Ovary (tissue), 9 donors: ENCODE measurements around the gene CCDC157. TPM values are rescaled to one million over a fixed set of nuclear protein-coding genes. Genes with fewer than 3 reads are reported as not detected.

ENCODE experiments used
- DNase-seq, 5 donors: peaks; one replicate each; pipeline ENCODE4 v3.0.0-alpha.2; 2019 to 2020
- H3K27ac ChIP-seq, 2 donors: fragments of 200-600 bp; one replicate each; pipeline versions ENCODE4 v1.5.1 to v1.8.0; 2019 to 2022
- H3K27me3 ChIP-seq: fragments of 200-600 bp; one replicate; pipeline ENCODE4 v1.8.0; 2022
- H3K36me3 ChIP-seq: fragments of 200-600 bp; sonication (generic); one replicate; pipeline ENCODE4 v1.5.1; 2019
- H3K4me1 ChIP-seq: one replicate; pipeline ENCODE4 v1.8.1; 2013; ENCODE audit warnings: mild to moderate bottlenecking, moderate library complexity; ENCODE audit not compliant: insufficient read depth
- H3K4me3 ChIP-seq: fragments of 200-600 bp; sonication (generic); one replicate; pipeline ENCODE4 v1.5.1; 2017
- H3K9me3 ChIP-seq, 2 donors: fragments of 200-600 bp in 1 of 2; sonication (generic) in 1 of 2; one replicate each; pipeline versions ENCODE4 v1.5.1 to v1.8.1; 2013 to 2019; ENCODE audit warnings: mild to moderate bottlenecking in 1 of 2, moderate library complexity in 1 of 2
- CTCF ChIP-seq, 3 donors: fragments of 450-650 bp in 2 of 3; fragments of 200-600 bp in 1 of 3; IDR thresholded peaks; one replicate each; pipeline versions ENCODE4 v1.5.1 to v1.8.0; 2016 to 2022; ENCODE audit warnings: antibody characterized with exemption in 3 of 3, mild to moderate bottlenecking in 1 of 3
- EP300 ChIP-seq: sonication (generic); formaldehyde crosslinking; IDR thresholded peaks from one replicate; pipeline ENCODE4 v1.6.1; 2017; ENCODE audit warnings: antibody characterized with exemption
- POLR2A ChIP-seq: fragments of 450-650 bp; IDR thresholded peaks from one replicate; pipeline ENCODE4 v1.6.1; 2017; ENCODE audit warnings: antibody characterized with exemption, mild to moderate bottlenecking, moderate library complexity
- WGBS, 3 donors: extraction: QIAGEN DNeasy Blood & Tissue Kit in 1 of 3; methylation state at CpG; one replicate each; pipeline versions ENCODE4 v1.1.5 to v1.1.7; 2013 to 2017; 5-methylcytosine and 5-hydroxymethylcytosine counted together
- intact Hi-C, 4 donors: fragments of 100-400 bp; cut with DNase I; formaldehyde crosslinking; loops; one replicate each; pipeline versions ENCODE4 v1.11.0 to v1.15.1; 2022 to 2023
- polyA plus RNA-seq, 2 donors: library from polyadenylated mRNA; stranded (reverse); fragments of 200-250 nt in 1 of 2; fragments of 350-450 nt in 1 of 2; fragmentation: Illumina TruSeq in 1 of 2; extraction: RNeasy Lipid Tissue Mini Kit (QIAGEN cat#74804) in 1 of 2; gene quantifications; one replicate each; pipeline ENCODE4 v1.2.3, GENCODE V29; 2013 to 2014
- total RNA-seq, 7 donors: library from RNA; depleted of rRNA in 2 of 7; stranded (reverse); fragments of >200 nt in 2 of 7; fragmentation: NEBNext Ultra II Directional in 3 of 7; extraction: Animal tissue kit (Norgen Biotek cat#: 25700) in 3 of 7; gene quantifications; one replicate each; pipeline versions ENCODE4 v1.1.0 to v1.2.4, GENCODE V29; 2016 to 2023
- donor health status: DM: no; HTN: no; CAD: no; lungs with moderate emphysema.
- donor health status: DM: no; HTN: no; CAD: no.
- donor health status: Bipolar disorder and iron deficiency.
- donor health status: DM: yes; HTN: yes; CAD: no.
- donor health status: DM: no; HTN: no; CAD: no.
- donor health status: DM: yes; HTN: yes; CAD: no.

The CCDC157 gene
- total and polyA plus RNA-seq, 9 donors: 0.60 to 28.0 (median 2.4) TPM

- TF ChIP-seq EP300 (no peak), POLR2A (no peak), CTCF (IDR thresholded peaks at IDR 0.05) (no peak)
- DNase-seq: no peak
- Histone ChIP-seq H3K27ac (no peak overlapping the region), H3K9me3 (no peaks in the 10 kb centered on the region), H3K4me1 (no peaks in the 10 kb centered on the region), H3K27me3 (no peaks in the 10 kb centered on the region), H3K36me3 (no peaks in the 10 kb centered on the region), H3K4me3 (no peak overlapping the region)
- 82 to 91% (median 86%) methylated on average over 4 of the region's 4 CpGs for WGBS, 3 donors
- intact Hi-C loops: no loop called here
These were observed 57.8 kb downstream of the CCDC157 start for GRCh38 chr22:30414525-30415047.

GRCh38 chr22:30416403-30416802 is 59.6 kb downstream of the CCDC157 start:
- H3K9me3 ChIP-seq: no peaks in the 10 kb centered on the region
- H3K36me3 ChIP-seq: no peaks in the 10 kb centered on the region
- intact Hi-C loops: no loop called here
- no peaks in the 10 kb centered on the region for H3K27me3 ChIP-seq
- H3K4me3 ChIP-seq: no peak overlapping the region
- no peak for DNase-seq
- TF ChIP-seq EP300: no peak
- no peak for TF ChIP-seq POLR2A
- TF ChIP-seq CTCF (IDR thresholded peaks at IDR 0.05): no peak
- H3K4me1 ChIP-seq: no peaks in the 10 kb centered on the region
- no peak overlapping the region for H3K27ac ChIP-seq
- 75 to 79% (median 77%) methylated on average over 2 of the region's 2 CpGs for WGBS, 3 donors

- no peak overlapping the region for H3K27ac ChIP-seq
- DNase-seq: no peak
- WGBS, 3 donors: 68 to 70% (median 69%) methylated on average over 1 of the region's 1 CpG
- H3K4me1 ChIP-seq: peaks cover under 1% of the 10 kb centered on the region
- no peaks in the 10 kb centered on the region for H3K27me3 ChIP-seq
- TF ChIP-seq POLR2A (no peak), CTCF (IDR thresholded peaks at IDR 0.05) (no peak), EP300 (no peak)
- intact Hi-C loops: no loop called here
- H3K9me3 ChIP-seq: no peaks in the 10 kb centered on the region
- H3K4me3 ChIP-seq: no peak overlapping the region
- no peaks in the 10 kb centered on the region for H3K36me3 ChIP-seq
These were observed 60.0 kb downstream of the CCDC157 start for GRCh38 chr22:30416837-30417236.

- WGBS, 3 donors: 50 to 60% (median 54%) methylated on average over 6 of the region's 6 CpGs
- Histone ChIP-seq H3K27ac (no peak overlapping the region), H3K36me3 (no peaks in the 10 kb centered on the region)
These were observed 63.7 kb downstream of the CCDC157 start for GRCh38 chr22:30420347-30421125.

More at GRCh38 chr22:30420347-30421125, 63.7 kb downstream of the CCDC157 start:
- Histone ChIP-seq H3K27me3 (no peaks in the 10 kb centered on the region), H3K4me3 (no peak overlapping the region), H3K9me3 (no peaks in the 10 kb centered on the region), H3K4me1 (peaks cover 6% of the 10 kb centered on the region)
- no peak for TF ChIP-seq POLR2A
- DNase-seq: no peak
- intact Hi-C loops: loop anchor here in 1 of 4 donors (10.0 kb wide), 1 partner anchor 174 kb away; the partner anchor contains the start of gene PES1
